Chondrocyte (in vitro differentiated cells): ENCODE measurements around the gene HOMER2. TPM values are rescaled to one million over a fixed set of nuclear protein-coding genes. Genes with fewer than 3 reads are reported as not detected.
"Not testable (repeated sequence)": the region's sequence is repeated elsewhere in the genome, so short reads cannot be mapped to it uniquely, and the experiment has no call there.

ENCODE experiments used
- DNase-seq: peaks from one replicate; pipeline ENCODE4 v3.0.0; 2021; ENCODE audit warnings: mixed read lengths, low spot score
- H3K27ac Mint-ChIP-seq: one replicate; pipeline ENCODE4 v1.8.0; 2021; ENCODE audit warnings: mild to moderate bottlenecking, moderate library complexity, mixed read lengths; ENCODE audit not compliant: unreplicated experiment
- H3K27me3 Mint-ChIP-seq: 2 replicates; pipeline ENCODE4 v1.8.0; 2021; ENCODE audit warnings: low read depth, mixed read lengths
- H3K36me3 Mint-ChIP-seq: 2 replicates; pipeline ENCODE4 v1.8.0; 2021; ENCODE audit warnings: low read depth, mixed read lengths
- H3K4me1 Mint-ChIP-seq: 2 replicates; pipeline ENCODE4 v1.8.0; 2021; ENCODE audit warnings: low read depth, mild to moderate bottlenecking, mixed read lengths
- H3K4me3 Mint-ChIP-seq: one replicate; pipeline ENCODE4 v1.8.0; 2021; ENCODE audit warnings: mild to moderate bottlenecking, moderate library complexity, mixed read lengths; ENCODE audit not compliant: unreplicated experiment
- H3K9me3 Mint-ChIP-seq: 2 replicates; pipeline ENCODE4 v1.8.0; 2021; ENCODE audit warnings: low read depth, mixed read lengths
- total RNA-seq: library from RNA; stranded (reverse); gene quantifications from 3 replicates; pipeline ENCODE4 v1.2.1, GENCODE V29; 2021
- TF ChIP-seq, protein P1 (sequence below): fragments of 200-600 bp; sonication (generic); IDR thresholded peaks from 2 replicates; pipeline ENCODE4 v1.5.0; 2021; ENCODE audit warnings: antibody characterized with exemption, mild to moderate bottlenecking, moderate library complexity

The HOMER2 gene
- total RNA-seq, 1 donor from 2014 or later: 6.1 TPM

- H3K27ac Mint-ChIP-seq: no peak overlapping the region
- H3K27me3 Mint-ChIP-seq: peaks cover 4% of the 10 kb centered on the region
- no peak overlapping the region for H3K4me3 Mint-ChIP-seq
- no peaks in the 10 kb centered on the region for H3K4me1 Mint-ChIP-seq
- no peaks in the 10 kb centered on the region for H3K9me3 Mint-ChIP-seq
- no peaks in the 10 kb centered on the region for H3K36me3 Mint-ChIP-seq
- no peak for DNase-seq
- TF ChIP-seq, protein P1, sequence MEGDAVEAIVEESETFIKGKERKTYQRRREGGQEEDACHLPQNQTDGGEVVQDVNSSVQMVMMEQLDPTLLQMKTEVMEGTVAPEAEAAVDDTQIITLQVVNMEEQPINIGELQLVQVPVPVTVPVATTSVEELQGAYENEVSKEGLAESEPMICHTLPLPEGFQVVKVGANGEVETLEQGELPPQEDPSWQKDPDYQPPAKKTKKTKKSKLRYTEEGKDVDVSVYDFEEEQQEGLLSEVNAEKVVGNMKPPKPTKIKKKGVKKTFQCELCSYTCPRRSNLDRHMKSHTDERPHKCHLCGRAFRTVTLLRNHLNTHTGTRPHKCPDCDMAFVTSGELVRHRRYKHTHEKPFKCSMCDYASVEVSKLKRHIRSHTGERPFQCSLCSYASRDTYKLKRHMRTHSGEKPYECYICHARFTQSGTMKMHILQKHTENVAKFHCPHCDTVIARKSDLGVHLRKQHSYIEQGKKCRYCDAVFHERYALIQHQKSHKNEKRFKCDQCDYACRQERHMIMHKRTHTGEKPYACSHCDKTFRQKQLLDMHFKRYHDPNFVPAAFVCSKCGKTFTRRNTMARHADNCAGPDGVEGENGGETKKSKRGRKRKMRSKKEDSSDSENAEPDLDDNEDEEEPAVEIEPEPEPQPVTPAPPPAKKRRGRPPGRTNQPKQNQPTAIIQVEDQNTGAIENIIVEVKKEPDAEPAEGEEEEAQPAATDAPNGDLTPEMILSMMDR: no peak
Measured at GRCh38 chr15:82945326-82945725, 7.2 kb downstream of the HOMER2 start.

DNA sequence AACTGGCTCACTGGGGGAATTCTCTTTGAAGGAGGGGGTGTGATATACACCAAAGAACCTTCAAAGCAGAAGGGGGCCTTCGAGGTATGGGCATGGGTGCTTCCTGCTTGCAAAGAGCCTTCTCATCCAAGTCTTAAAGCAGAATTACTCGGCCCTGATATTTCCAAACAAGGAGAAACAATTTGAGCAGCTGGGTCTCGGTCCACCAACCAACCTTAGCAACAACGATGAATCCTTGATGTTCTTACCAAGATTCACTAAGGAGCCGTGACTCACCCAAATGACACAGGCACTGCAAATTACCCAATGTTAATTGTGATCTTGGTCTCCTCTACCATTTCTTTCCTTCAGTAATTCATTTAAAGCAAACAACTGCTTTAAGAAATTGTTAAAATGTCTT, 7.7 kb downstream of the HOMER2 start:
- Mint-ChIP-seq H3K27ac (no peak overlapping the region), H3K9me3 (no peaks in the 10 kb centered on the region), H3K4me3 (no peak overlapping the region), H3K4me1 (no peaks in the 10 kb centered on the region), H3K27me3 (peaks cover 4% of the 10 kb centered on the region), H3K36me3 (no peaks in the 10 kb centered on the region)
- TF ChIP-seq, protein P1: no peak
- DNase-seq: no peak

DNA sequence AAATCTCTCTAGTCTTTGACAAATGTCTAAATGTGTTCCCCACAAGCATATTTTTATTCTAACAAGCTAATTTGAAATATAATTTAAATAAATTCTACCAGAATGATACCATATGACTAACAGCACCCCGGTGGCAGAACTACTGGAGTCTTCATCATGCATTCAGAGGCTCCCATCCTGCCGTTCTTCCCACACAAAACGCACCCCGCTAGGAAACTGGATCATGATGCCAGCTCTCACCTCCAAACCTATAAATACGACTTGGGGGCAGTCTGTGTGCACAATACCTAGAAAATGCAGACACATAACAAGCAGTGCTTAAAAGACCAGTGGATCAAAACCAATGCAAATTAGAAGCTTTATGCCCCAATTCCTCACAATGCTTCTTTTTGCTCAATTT, 8.5 kb downstream of the HOMER2 start:
- no peak for DNase-seq
- H3K36me3 Mint-ChIP-seq: no peaks in the 10 kb centered on the region
- no peak overlapping the region for H3K27ac Mint-ChIP-seq
- H3K27me3 Mint-ChIP-seq: peaks cover 4% of the 10 kb centered on the region
- no peak overlapping the region for H3K4me3 Mint-ChIP-seq
- no peaks in the 10 kb centered on the region for H3K9me3 Mint-ChIP-seq
- TF ChIP-seq, protein P1: no peak
- H3K4me1 Mint-ChIP-seq: no peaks in the 10 kb centered on the region

DNA sequence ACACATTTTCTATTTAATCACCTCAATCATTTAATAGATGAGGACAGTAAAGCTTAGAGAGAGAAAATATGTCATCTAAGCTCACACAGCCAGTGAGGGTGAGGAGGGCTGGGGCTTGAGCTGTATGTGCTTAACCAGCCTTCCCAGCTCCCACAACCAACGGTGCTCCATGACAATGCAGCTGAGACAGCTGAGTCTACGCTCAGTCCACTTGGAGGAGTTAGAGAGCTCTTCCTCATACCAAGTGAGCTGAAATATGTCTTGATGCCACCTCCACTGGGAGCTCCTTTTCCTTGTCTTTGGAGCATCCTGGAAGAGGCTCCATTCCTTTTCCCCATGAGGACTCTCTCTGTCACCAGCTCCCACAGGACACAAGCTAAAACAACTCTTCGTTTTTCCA, 9.3 kb downstream of the HOMER2 start:
- Mint-ChIP-seq H3K27me3 (peaks cover 4% of the 10 kb centered on the region), H3K4me3 (no peak overlapping the region), H3K9me3 (peaks cover 4% of the 10 kb centered on the region), H3K36me3 (no peaks in the 10 kb centered on the region), H3K4me1 (no peaks in the 10 kb centered on the region), H3K27ac (no peak overlapping the region)
- no peak for DNase-seq
- TF ChIP-seq, protein P1: no peak

DNA sequence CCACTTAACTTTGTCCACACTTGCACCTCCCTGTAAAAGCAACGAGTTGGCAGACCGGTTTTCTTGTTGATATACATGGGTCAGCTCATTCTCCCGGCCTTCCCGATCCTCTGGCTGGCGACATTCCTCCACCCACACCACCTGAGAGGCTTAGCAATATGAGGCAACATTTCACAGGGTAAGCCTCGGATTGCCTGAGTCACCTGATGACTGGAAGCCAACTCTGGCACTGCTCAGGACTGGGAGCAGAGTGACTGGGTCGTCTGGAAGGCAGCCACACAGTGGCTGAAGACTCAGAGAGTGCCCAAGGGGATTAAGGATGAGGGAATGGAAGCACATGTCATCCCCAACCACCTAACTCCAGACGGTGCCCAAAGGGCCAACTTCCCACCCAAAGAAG, 9.8 kb downstream of the HOMER2 start:
- DNase-seq: no peak
- Mint-ChIP-seq H3K36me3 (no peaks in the 10 kb centered on the region), H3K4me1 (no peaks in the 10 kb centered on the region), H3K9me3 (peaks cover 4% of the 10 kb centered on the region), H3K27me3 (peaks cover 4% of the 10 kb centered on the region), H3K4me3 (no peak overlapping the region), H3K27ac (no peak overlapping the region)
- TF ChIP-seq, protein P1: no peak

DNA sequence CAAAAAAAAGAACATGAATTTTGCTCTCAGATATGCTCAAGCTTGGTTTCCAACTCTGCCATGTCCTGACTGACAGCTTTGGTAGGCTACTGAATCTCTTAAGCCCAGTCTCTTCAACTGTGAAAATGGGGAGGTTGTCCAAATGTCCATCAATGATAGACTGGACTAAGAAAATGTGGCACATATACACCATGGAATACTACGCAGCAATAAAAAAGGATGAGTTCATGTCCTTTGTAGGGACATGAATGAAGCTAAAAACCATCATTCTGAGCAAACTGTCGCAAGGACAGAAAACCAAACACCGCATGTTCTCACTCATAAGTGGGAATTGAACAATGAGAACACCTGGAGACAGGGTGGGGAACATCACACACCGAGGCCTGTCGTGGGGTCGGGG, 12.8 kb downstream of the HOMER2 start:
- not testable (repeated sequence) for H3K9me3 Mint-ChIP-seq, H3K36me3 Mint-ChIP-seq, H3K4me1 Mint-ChIP-seq, H3K27ac Mint-ChIP-seq, H3K27me3 Mint-ChIP-seq, DNase-seq, H3K4me3 Mint-ChIP-seq
